ENCODE measurements around the gene EPN2. TPM values are rescaled to one million over a fixed set of nuclear protein-coding genes. Genes with fewer than 3 reads are reported as not detected.

Gene EPN2
- total RNA-seq, 4 donors from 2014 or later, result 30.7 to 156 (median 45.1) TPM

GRCh38 chr17:19317359-19318095 lies 80.4 kb downstream of the EPN2 start:
- Histone ChIP-seq H3K27ac (peak overlapping the region in 3 of 4 donors; percentile 48 to 58 (median 52)), H3K9me3 (no peaks in the 10 kb centered on the region), H3K36me3 (peaks cover 0 to 48% of the 10 kb centered on the region in 2 donors), H3K4me1 (peaks cover 0 to 34% (median 0%) of the 10 kb centered on the region in 3 donors), H3K27me3 (no peaks in the 10 kb centered on the region), H3K4me3 (no peak overlapping the region)
- WGBS, 2 donors (ENCODE audit: low coverage in 1 of 2), result 31% methylated on average over 10 of the region's 19 CpGs; no CpG with 5 or more reads in 1 of the 2 donors
- ATAC-seq, result peak; percentile 77
- TF ChIP-seq, protein P1, sequence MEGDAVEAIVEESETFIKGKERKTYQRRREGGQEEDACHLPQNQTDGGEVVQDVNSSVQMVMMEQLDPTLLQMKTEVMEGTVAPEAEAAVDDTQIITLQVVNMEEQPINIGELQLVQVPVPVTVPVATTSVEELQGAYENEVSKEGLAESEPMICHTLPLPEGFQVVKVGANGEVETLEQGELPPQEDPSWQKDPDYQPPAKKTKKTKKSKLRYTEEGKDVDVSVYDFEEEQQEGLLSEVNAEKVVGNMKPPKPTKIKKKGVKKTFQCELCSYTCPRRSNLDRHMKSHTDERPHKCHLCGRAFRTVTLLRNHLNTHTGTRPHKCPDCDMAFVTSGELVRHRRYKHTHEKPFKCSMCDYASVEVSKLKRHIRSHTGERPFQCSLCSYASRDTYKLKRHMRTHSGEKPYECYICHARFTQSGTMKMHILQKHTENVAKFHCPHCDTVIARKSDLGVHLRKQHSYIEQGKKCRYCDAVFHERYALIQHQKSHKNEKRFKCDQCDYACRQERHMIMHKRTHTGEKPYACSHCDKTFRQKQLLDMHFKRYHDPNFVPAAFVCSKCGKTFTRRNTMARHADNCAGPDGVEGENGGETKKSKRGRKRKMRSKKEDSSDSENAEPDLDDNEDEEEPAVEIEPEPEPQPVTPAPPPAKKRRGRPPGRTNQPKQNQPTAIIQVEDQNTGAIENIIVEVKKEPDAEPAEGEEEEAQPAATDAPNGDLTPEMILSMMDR (IDR thresholded peaks at IDR 0.05), result peak in 3 of 4 experiments; percentile 8 to 40 (median 31)
- TF ChIP-seq POLR2A (IDR thresholded peaks at IDR 0.05), result no peak
- TF ChIP-seq POLR2AphosphoS5 (IDR thresholded peaks at IDR 0.05), result peak; percentile 26

- WGBS, 2 donors (ENCODE audit: low coverage in 1 of 2), result 80 to 83% methylated on average over 1 to 4 of the region's 6 CpGs
- no peak overlapping the region for H3K27ac ChIP-seq
- no peak overlapping the region for H3K4me3 ChIP-seq
- peaks cover 0 to 42% of the 10 kb centered on the region in 2 donors for H3K36me3 ChIP-seq
- no peaks in the 10 kb centered on the region for H3K9me3 ChIP-seq
- H3K27me3 ChIP-seq, result no peaks in the 10 kb centered on the region
- no peak for ATAC-seq
- TF ChIP-seq EP300 (IDR thresholded peaks at IDR 0.05) (no peak), POLR2AphosphoS5 (IDR thresholded peaks at IDR 0.05) (no peak), POLR2A (IDR thresholded peaks at IDR 0.05) (no peak)
- TF ChIP-seq, protein P1 (IDR thresholded peaks at IDR 0.05), result no peak
- peaks cover 0 to 23% (median 0%) of the 10 kb centered on the region in 3 donors for H3K4me1 ChIP-seq
Measured at GRCh38 chr17:19318611-19319010, 81.4 kb downstream of the EPN2 start.

GRCh38 chr17:19319771-19320505 lies 82.8 kb downstream of the EPN2 start:
- H3K36me3 ChIP-seq, result peaks cover 0 to 32% of the 10 kb centered on the region in 2 donors
- ATAC-seq, result no peak
- H3K4me3 ChIP-seq, result no peak overlapping the region
- no peaks in the 10 kb centered on the region for H3K27me3 ChIP-seq
- TF ChIP-seq, protein P1 (IDR thresholded peaks at IDR 0.05), result no peak
- TF ChIP-seq POLR2AphosphoS5 (IDR thresholded peaks at IDR 0.05) (no peak), POLR2A (IDR thresholded peaks at IDR 0.05) (no peak), EP300 (IDR thresholded peaks at IDR 0.05) (no peak)
- peaks cover 0 to 17% (median 0%) of the 10 kb centered on the region in 3 donors for H3K4me1 ChIP-seq
- no peaks in the 10 kb centered on the region for H3K9me3 ChIP-seq
- H3K27ac ChIP-seq, result no peak overlapping the region
- WGBS, 2 donors (ENCODE audit: low coverage in 1 of 2), result 80 to 90% methylated on average over 2 to 4 of the region's 12 CpGs

DNA sequence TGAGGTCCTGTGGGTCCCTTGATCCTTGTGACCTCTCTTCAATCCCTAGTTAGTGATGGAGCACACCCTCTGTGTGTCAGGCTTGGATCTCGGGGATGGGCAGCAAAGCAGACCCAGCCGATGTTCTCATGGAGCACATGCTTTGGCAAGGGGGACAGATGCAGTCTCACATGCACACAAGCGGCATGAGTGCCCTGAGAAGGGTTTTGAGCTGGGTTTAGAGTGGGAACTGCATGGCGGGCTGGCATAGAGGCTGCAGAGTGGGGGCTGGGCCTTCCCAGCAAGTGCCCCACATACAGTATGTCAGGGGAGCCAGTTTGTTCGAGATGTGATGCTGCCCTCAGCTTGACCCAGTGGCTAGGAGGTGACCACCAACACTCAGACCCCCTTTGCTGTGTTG lies 83.7 kb downstream of the EPN2 start:
- Histone ChIP-seq H3K9me3 (no peaks in the 10 kb centered on the region), H3K4me3 (no peak overlapping the region), H3K27ac (no peak overlapping the region), H3K27me3 (no peaks in the 10 kb centered on the region), H3K4me1 (peaks cover 0 to 17% (median 0%) of the 10 kb centered on the region in 3 donors), H3K36me3 (peaks cover 0 to 23% of the 10 kb centered on the region in 2 donors)
- TF ChIP-seq, protein P1 (IDR thresholded peaks at IDR 0.05), result no peak
- TF ChIP-seq EP300 (IDR thresholded peaks at IDR 0.05) (no peak), POLR2A (IDR thresholded peaks at IDR 0.05) (no peak), POLR2AphosphoS5 (IDR thresholded peaks at IDR 0.05) (no peak)
- ATAC-seq, result no peak
- 70% methylated on average over 2 of the region's 5 CpGs; no CpG with 5 or more reads in 1 of the 2 donors for WGBS, 2 donors (ENCODE audit: low coverage in 1 of 2)
